GM18951 (cell line): Measurements from ENCODE around the gene ACTR1A.
"Not testable (repeated sequence)": the region's sequence is repeated elsewhere in the genome, so short reads cannot be mapped to it uniquely, and the experiment has no call there.

Experiments
- POLR2A ChIP-seq: IDR thresholded peaks from 4 replicates; pipeline ENCODE4 v1.6.1; 2011; ENCODE audit warnings: mild to moderate bottlenecking; ENCODE audit not compliant: insufficient read length, insufficient read depth; ENCODE audit errors: extremely low read depth
- in situ Hi-C: fragments of 300-500 bp; cut with MboI; formaldehyde crosslinking; loops from one replicate; pipeline ENCODE4 v1.12.0; 2022; ENCODE audit warnings: low sequenced_read_pairs, mixed read lengths, inconsistent platforms; ENCODE audit not compliant: unreplicated experiment

The ACTR1A gene

DNA sequence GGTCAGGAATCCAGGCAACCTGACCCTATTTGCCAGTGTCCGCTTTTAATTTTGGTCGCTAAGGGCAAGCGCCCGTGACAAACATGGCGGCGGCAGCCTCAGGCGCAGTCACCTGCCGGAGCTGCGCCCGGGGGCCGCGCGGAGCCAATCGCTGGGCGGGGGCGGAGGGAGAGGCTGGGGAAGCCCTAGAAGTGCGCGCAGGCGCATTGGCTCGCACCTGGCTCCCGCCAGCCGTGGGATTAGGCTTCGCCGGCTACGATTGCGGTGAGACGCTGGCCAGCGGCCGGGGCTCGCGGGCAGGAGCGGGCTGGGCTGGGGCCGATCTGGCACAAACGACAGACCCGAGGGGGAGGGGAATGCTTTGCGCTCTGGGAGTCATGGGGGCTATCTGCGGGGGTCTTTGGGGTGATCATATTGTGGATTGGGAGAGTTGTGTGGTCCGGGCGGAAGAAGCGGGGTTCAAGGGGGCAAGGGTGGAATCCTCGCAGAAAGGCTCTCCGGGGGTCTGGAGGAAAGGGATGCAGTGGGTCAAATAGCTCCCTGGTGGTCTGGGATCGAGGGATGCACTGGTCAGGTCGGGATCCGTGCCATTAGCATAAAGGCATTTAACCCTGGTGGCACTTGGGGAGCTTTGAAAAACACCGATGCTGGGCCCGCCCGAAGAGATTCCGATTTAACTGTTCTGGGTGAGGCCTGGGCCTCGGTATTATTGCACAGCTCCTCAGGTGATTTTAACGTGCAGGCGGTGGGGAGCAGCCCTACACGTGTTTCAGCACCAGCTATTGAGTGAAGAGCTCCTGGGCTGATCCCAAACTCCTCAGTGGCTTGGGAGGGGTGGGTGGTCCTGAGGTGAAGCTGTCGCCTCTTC is 41.1 kb downstream of the ACTR1A start:
- peak; percentile 63 for TF ChIP-seq POLR2A
- in situ Hi-C loops: no loop called here

DNA sequence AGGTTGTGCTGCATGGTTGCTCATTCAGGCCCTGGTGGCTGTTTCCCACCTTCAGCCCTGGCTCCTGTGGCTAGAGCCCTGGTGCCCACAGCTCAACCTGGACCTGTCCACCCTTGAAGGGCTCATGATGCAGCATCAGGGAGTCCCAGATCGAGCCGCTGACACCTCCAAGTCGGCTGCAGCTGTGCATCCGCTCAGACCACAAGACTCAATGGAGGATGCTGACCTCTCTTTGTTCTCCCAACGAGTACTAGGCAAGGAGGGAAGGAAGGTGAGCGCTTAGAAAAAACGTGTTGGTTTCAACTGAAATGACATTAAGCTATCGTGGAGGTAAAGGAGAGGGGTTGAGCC is 41.7 kb downstream of the ACTR1A start:
- in situ Hi-C loops: no loop called here
- TF ChIP-seq POLR2A: no peak

DNA sequence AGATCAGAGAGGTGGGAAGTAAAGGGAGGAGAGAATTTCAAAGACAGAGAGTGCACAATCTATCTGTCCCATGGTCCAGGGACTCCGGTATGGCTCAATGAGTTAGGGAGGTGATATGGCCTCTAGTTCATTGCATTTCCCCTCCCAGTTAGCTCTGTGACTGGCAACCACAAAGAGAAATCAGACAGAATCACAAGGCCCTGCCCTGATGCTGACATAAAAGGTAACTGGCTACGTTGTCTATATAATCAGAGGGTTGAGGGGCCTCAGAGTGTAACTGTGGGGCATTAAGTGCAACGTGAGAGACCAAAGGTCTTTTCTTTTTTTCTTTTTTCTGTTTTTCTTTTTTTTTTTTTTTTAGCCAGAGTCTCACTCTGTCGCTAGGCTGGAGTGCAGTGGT is 43.9 kb downstream of the ACTR1A start:
- in situ Hi-C loops: no loop called here
- no peak for TF ChIP-seq POLR2A

DNA sequence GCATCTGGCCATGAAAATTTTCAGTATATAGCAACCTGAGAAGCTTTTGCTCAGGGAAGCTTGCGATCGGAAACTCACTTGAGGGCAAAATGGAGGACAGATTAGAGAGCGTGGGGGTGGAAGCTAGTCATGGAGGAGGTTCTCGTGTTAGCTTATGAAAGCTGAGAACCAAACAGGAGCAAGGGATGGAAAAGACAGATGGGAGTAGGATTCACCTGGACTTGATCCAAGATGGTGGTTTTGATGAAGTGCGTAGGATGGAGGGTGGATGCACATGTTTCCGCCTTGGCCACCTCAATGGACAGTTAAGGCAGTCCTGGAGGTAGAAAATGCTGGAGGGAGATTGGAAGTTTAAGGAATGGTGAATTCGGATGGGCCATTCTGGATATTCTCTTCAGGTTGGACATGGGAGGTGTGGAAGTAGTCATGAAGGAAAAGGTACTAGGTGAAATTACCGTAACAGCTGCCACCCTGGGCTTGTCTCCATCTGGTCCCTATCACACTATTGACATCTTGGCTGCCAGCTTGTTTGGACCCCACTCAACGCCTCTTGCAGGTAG is 44.8 kb downstream of the ACTR1A start:
- TF ChIP-seq POLR2A: no peak
- in situ Hi-C loops: no loop called here

DNA sequence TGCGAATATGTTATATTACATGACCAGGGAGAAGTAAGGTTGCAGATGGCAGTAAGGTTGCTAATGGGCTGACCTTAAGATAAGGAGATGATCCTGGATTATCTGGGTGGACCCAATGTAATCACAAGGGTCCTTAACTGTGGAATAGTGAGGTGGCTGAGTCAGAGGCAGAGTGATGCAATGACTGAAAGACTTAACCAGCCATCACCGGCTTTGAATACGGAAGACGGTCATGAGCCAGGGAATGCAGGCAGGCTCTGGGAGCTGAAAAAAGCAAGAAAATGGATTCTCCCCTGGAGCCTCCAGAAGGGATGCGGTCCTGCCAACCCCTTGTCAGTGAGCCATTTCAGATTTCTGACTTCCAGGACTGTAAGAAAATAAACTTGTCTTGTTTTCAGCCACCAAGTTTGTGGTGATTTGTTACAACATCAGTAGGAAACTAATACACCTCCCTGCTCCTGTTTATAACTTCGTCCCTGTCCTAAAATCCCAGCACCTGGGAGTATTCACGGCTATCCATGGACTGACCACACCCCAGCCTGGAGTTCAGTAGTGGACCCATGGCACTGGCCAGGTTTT is 46.5 kb downstream of the ACTR1A start:
- in situ Hi-C loops: no loop called here
- no peak for TF ChIP-seq POLR2A

DNA sequence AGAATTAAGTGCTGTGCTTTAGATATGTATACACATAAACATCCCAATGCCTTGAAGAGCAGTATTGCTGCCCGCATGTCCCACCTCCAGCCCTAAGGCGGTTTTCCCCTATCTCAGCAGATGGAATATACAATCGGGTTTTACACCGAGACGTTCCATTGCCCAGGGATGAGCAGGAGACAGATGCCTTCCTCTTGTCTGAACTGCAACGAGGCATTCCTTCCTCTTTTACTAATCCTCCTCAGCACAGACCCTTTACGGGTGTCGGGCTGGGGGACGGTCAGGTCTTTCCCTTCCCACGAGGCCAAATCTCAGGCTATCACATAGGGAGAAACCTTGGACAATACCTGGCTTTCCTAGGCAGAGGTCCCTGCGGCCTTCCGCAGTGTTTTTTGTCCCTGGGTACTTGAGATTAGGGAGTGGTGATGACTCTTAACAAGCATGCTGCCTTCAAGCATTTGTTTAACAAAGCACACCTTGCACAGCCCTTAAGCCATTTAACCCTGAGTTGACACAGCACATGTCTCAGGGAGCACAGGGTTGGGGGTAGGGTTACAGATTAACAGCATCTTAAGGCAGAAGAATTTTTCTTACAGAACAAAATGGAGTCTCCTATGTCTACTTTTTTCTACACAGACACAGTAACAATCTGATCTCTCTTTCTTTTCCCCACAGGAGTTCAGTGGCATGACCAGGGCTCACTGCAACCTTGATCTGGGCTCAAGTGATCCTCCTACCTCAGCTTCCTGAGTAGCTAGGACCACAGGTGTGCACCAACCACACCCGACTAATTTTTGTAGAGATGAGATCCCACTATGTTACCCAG is 47.6 kb downstream of the ACTR1A start:
- in situ Hi-C loops: not testable (repeated sequence)

DNA sequence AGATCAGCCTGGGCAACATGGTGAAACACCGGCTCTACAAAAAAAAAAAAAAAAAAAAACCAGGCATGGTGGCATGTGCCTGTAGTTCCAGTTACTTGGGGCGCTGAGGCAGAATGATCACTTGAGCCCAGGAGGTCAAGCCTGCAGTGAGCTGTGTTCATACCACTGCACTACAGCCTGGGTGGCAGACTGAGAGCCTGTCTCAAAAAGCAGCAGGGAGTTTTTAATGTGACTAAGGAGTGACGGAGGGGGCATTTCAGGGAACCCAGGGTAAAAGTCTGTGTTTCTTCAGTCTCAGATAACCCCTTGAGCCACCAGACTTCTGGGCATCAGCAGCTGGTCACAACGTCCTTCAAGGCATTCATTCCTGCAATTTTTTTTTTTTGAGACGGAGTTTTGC is 49.0 kb downstream of the ACTR1A start:
- in situ Hi-C loops: no loop called here
- TF ChIP-seq POLR2A: no peak

DNA sequence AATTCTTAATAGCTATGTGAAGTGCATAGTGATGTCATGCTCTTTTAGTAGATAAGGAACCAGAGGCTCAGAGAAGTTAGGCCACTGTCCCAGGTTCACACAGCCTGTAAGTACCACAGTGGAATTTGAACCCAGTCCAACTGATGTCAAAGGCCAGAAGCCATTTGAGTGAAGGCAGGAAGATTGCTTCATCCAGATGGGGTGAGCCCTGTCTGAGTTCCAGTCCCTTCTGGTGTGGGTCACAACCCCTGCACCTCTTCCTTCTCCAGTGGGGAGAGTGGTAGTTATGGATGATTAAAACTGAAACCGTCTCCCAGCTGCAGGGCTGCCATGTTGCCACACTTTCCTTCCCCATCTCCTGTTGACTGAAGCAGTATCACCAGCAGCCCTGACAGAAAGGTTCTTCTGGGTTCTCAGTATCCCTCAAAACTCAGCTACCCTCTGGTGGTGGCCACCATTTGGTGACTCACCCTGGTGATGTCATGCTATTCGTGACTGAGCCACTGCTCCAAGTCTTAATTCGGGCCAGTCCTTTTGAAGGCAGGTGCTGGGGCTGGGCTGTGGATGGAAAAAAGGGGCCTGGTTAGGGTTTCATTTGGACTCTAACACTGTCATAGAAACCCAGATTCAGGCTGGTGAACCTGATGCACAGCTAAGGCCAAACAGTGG is 49.7 kb downstream of the ACTR1A start:
- in situ Hi-C loops: no loop called here
- no peak for TF ChIP-seq POLR2A

DNA sequence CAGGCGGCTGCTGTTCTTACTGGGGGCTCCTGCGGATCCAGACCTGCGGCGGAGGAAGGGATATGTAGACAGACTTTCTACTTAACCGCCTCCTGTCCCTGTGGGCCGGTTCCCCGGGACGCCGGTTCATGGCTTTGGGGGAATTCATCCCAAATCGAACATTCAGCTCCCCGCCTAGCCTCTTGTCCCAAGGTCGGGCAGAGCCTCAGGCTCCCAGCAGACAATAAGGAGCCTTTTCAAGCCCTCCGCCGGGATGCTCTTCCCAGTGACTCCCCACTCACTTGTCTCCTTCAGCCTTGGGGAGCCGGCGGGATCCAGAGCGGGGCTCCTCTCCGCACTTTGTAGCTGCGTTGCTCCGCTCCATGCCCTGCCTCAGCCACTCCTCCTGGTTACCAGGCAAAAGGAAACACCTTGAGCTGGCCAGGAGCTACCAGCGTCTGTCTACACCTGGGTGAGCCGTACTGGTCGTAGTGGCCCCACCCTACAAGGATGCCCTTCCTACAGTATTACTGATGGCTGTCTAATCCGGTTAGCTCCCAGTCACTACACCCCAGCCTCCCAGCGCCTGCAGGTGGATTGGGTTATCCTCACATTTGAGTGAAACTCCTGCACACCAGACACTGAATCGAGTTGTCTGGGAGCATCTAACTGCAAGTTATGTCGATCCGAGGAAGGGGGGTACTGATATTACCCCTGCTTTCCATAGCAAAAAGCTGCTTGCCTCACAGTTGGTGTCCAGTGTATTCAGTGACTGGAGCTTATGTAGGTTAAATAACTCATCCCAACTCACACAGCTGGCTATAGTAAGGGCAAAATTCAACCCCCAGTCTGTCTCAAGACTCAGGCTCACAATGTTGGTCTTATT is 51.2 kb downstream of the ACTR1A start, which contains the start of gene C10orf95:
Gene C10orf95 (minus strand): TSS at position 439 of the 865 bp plus-strand sequence. CDS start 450 bp downstream, outside the sequence.
- in situ Hi-C loops: no loop called here
- no peak for TF ChIP-seq POLR2A

DNA sequence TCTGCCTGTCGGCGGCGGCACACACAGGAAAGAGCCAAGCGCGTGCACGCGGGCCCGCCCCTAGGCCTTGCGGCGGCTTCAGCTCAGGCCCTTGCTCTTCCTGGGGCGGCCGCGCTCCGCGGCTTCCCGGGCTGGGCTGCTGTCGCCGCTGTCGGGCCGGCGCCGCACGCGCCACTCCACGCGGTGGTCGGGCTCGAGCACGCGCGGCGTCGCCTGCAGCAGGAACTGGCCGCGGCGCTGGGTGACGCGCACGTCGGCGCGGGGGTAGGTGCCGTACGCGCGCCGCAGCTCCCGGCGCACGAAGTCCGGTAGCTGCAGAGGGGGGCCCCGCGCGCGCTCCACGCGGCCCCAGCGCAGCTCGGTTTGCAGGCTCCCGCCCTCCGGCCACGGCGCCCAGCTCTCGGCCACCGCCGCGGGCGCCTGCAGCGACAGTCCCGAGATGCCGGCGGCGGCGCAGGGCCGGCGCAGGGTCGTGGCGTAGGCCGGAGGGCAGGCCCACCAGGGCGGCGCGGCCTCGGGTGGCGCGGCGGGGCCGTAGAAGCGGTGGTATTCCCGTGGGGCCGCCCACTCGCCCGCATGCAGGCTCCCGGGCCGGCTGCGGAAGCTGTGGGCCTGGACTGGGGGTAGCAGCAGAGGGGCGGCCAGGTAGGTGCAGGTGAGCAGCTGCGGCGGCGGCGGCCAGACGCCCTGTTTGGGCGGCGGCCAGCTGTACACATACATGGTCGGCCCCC is 52.0 kb downstream of the ACTR1A start:
- TF ChIP-seq POLR2A: peak; percentile 88
- in situ Hi-C loops: no loop called here

DNA sequence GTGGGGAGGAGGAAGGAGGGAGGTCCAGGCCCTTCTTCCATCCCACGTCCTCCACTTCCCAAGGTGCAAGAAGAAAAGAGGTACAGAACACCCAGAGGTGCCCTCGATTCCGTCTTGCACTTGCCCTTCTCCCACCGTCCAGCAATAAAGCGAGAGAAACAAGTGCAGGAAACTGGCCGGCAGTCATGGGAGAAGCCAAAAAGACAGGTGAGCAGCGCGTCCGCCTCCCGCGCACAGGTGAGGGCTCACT is 52.5 kb downstream of the ACTR1A start:
- in situ Hi-C loops: no loop called here
- no peak for TF ChIP-seq POLR2A
